ENCODE data around the gene ST8SIA2. TPM values are rescaled to one million over a fixed set of nuclear protein-coding genes. Genes with fewer than 3 reads are reported as not detected.

The ST8SIA2 gene
- total RNA-seq, 1 donor from 2014 or later: 13.6 TPM

DNA sequence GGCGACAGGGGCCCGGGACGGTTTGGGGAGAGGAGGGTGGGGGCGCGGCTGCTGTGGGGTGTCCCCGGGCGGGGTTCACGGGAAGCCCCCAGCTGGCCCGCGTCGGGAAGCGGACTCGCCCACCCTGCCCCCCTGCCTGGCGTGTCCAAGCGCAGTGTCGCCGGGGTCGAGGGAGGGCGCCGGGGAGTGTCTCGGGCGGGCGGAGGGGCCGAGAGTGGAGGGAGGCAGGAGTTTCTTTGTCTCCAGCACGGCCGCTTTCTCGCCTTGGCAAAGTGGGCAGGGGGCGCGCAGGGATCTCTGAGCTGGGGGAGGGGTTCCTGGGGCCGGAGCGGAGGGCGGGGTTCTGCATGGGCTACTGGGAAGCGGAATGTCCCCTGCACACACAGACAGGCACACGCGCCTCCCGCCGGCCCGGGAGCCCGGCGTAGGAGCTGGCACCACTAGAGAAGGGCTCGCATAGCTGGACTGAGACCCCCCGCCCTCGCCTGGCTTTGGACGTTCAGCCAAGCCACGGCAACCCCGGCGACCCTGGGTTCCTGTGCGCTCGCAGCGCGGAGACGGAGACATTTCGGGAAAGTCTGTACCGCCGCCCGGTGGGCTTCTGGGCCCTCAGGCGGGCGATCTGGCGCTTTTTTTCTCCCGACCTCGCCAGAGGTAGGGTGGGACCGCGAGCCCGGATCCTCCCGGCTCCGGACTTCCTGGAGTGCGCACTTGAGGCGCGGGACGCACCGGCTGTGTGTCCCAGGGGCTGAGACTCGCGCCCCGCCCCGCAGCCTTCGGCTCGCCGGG, 822 bp downstream of the ST8SIA2 start:
- peak overlapping the region; percentile 85 for H3K27ac Mint-ChIP-seq
- Histone ChIP-seq H3K27ac (no peak overlapping the region), H3K4me1 (peaks cover 26% of the 10 kb centered on the region), H3K9ac (no peak overlapping the region), H4K20me1 (ENCODE audit: low read depth) (peaks cover 25% of the 10 kb centered on the region), H3K4me3 (peak overlapping the region; percentile 88), H2AFZ (replicated peaks) (peak overlapping the region; percentile 91), H3K36me3 (no peaks in the 10 kb centered on the region), H3K79me2 (ENCODE audit: low read depth) (peaks cover 35% of the 10 kb centered on the region), H3K27me3 (peaks cover 64% of the 10 kb centered on the region), H3F3A (ENCODE audit: low read depth) (peaks cover 23% of the 10 kb centered on the region), H3K4me2 (peak overlapping the region; percentile 96), H3K9me3 (ENCODE audit: low read depth) (no peaks in the 10 kb centered on the region)
- no peaks in the 10 kb centered on the region for H3K9me3 Mint-ChIP-seq
- peaks cover 7% of the 10 kb centered on the region for H3K27me3 Mint-ChIP-seq (ENCODE audit: insufficient read depth, low read depth)
- H3K4me3 Mint-ChIP-seq: peak overlapping the region; percentile 97
- H3K36me3 Mint-ChIP-seq: peaks cover 13% of the 10 kb centered on the region
- peak; percentile 74 for DNase-seq (ENCODE audit: low spot score)
- no peak for TF ChIP-seq EZH2 (IDR thresholded peaks at IDR 0.05)
- TF ChIP-seq, protein P1, sequence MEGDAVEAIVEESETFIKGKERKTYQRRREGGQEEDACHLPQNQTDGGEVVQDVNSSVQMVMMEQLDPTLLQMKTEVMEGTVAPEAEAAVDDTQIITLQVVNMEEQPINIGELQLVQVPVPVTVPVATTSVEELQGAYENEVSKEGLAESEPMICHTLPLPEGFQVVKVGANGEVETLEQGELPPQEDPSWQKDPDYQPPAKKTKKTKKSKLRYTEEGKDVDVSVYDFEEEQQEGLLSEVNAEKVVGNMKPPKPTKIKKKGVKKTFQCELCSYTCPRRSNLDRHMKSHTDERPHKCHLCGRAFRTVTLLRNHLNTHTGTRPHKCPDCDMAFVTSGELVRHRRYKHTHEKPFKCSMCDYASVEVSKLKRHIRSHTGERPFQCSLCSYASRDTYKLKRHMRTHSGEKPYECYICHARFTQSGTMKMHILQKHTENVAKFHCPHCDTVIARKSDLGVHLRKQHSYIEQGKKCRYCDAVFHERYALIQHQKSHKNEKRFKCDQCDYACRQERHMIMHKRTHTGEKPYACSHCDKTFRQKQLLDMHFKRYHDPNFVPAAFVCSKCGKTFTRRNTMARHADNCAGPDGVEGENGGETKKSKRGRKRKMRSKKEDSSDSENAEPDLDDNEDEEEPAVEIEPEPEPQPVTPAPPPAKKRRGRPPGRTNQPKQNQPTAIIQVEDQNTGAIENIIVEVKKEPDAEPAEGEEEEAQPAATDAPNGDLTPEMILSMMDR (IDR thresholded peaks at IDR 0.05): peak; percentile 4
- H3K4me1 Mint-ChIP-seq: peaks cover 34% of the 10 kb centered on the region

DNA sequence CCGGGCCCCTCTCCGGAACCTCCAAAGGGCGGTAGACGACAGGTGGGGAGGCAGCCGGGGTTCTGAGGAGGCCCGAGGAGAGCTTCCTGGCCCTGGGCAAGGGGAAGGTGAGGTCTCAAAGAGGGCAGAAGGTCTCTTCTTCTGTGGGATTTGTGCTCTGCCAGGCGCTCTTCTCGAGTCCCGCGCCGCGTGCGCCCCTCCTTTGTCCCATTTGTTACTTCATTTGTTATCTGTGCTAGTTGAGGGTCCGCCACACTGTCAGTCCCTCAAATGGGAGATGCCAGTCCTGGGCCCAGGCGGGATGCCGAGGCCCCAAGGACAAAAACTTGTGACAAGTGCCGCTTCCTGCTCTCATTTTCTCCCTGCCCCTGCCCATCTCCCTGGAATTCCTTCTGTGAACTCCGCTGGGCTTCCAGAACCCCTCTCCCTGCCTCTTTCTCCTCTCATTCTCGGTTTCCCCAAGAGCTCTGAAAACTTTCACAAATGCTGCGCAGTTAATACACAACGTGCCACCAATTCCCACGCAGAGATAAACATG, 1.5 kb downstream of the ST8SIA2 start:
- peaks cover 35% of the 10 kb centered on the region for H3K79me2 ChIP-seq (ENCODE audit: low read depth)
- peaks cover 23% of the 10 kb centered on the region for H3F3A ChIP-seq (ENCODE audit: low read depth)
- no peak overlapping the region for H3K27ac ChIP-seq
- Mint-ChIP-seq H3K27ac (peak overlapping the region; percentile 92), H3K9me3 (no peaks in the 10 kb centered on the region), H3K36me3 (peaks cover 17% of the 10 kb centered on the region), H3K27me3 (ENCODE audit: insufficient read depth, low read depth) (peaks cover 7% of the 10 kb centered on the region), H3K4me1 (peaks cover 34% of the 10 kb centered on the region), H3K4me3 (peak overlapping the region; percentile 97)
- H3K4me2 ChIP-seq: peak overlapping the region; percentile 96
- peaks cover 25% of the 10 kb centered on the region for H4K20me1 ChIP-seq (ENCODE audit: low read depth)
- no peaks in the 10 kb centered on the region for H3K36me3 ChIP-seq
- no peak overlapping the region for H3K9ac ChIP-seq
- H3K4me3 ChIP-seq: peak overlapping the region; percentile 88
- H3K4me1 ChIP-seq: peaks cover 26% of the 10 kb centered on the region
- H3K27me3 ChIP-seq: peaks cover 60% of the 10 kb centered on the region
- peak; percentile 31 for DNase-seq (ENCODE audit: low spot score)
- peak overlapping the region; percentile 91 for H2AFZ ChIP-seq (replicated peaks)
- TF ChIP-seq EZH2 (IDR thresholded peaks at IDR 0.05) (no peak), EZH2phosphoT487 (IDR thresholded peaks at IDR 0.05) (no peak)
- TF ChIP-seq, protein P1 (IDR thresholded peaks at IDR 0.05): no peak
- no peaks in the 10 kb centered on the region for H3K9me3 ChIP-seq (ENCODE audit: low read depth)

DNA sequence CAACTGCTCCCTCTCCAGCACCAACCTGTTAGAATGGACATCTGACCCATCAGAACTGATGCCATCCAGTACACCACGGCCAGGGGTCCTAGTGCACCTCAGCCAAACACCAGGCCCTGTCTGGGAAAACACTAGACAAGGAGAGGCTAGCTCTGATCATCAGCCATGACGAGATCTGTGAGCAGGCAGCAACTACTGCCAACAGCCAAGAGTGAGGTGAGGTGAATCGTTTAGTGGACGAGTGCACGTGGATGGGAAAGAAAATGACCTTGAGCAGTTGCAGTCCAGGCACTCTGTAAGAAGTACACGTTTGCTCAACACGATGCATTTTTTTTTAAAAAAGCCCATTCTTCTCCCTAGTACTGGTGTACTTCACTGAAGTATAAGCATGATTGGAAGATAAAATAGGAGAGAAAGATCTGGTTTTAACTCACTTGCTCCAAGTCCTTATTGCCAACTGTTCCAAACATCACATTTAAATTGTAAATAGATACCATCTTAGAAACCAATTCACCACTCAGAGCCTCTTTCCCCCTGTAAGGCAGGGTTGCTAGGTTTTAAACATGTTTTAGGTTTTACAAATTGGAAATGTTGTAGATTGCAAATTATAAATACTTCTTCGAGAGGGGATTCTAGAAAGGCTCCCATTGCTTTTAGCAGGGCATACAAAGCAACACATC, 5.7 kb downstream of the ST8SIA2 start:
- no peak overlapping the region for H3K27ac Mint-ChIP-seq
- H3K27me3 Mint-ChIP-seq (ENCODE audit: insufficient read depth, low read depth): peaks cover 2% of the 10 kb centered on the region
- no peak for DNase-seq (ENCODE audit: low spot score)
- Histone ChIP-seq H3K4me3 (no peak overlapping the region), H3K9me3 (ENCODE audit: low read depth) (no peaks in the 10 kb centered on the region), H3K4me2 (no peak overlapping the region), H3K36me3 (no peaks in the 10 kb centered on the region), H3K27ac (no peak overlapping the region), H4K20me1 (ENCODE audit: low read depth) (peaks cover 54% of the 10 kb centered on the region), H3K27me3 (peaks cover 28% of the 10 kb centered on the region), H3K9ac (no peak overlapping the region), H3K79me2 (ENCODE audit: low read depth) (peaks cover 35% of the 10 kb centered on the region), H3F3A (ENCODE audit: low read depth) (peaks cover 5% of the 10 kb centered on the region), H3K4me1 (peaks cover 20% of the 10 kb centered on the region), H2AFZ (replicated peaks) (no peak overlapping the region)
- TF ChIP-seq EZH2phosphoT487 (IDR thresholded peaks at IDR 0.05): no peak
- TF ChIP-seq, protein P1 (IDR thresholded peaks at IDR 0.05): no peak
- no peak for TF ChIP-seq EZH2 (IDR thresholded peaks at IDR 0.05)
- peaks cover 33% of the 10 kb centered on the region for H3K4me1 Mint-ChIP-seq
- no peak overlapping the region for H3K4me3 Mint-ChIP-seq
- H3K9me3 Mint-ChIP-seq: no peaks in the 10 kb centered on the region
- peaks cover 29% of the 10 kb centered on the region for H3K36me3 Mint-ChIP-seq

All from neural progenitor cell (in vitro differentiated cells).